EL (cell line): ENCODE data around the gene EPHA4.
A peak's percentile ranks its signal among the peaks of the same experiment; 100 is the strongest.

ENCODE experiments used
- DNase-seq: peaks from one replicate; pipeline ENCODE4 v3.0.0-alpha.2; 2016

The EPHA4 gene

DNA sequence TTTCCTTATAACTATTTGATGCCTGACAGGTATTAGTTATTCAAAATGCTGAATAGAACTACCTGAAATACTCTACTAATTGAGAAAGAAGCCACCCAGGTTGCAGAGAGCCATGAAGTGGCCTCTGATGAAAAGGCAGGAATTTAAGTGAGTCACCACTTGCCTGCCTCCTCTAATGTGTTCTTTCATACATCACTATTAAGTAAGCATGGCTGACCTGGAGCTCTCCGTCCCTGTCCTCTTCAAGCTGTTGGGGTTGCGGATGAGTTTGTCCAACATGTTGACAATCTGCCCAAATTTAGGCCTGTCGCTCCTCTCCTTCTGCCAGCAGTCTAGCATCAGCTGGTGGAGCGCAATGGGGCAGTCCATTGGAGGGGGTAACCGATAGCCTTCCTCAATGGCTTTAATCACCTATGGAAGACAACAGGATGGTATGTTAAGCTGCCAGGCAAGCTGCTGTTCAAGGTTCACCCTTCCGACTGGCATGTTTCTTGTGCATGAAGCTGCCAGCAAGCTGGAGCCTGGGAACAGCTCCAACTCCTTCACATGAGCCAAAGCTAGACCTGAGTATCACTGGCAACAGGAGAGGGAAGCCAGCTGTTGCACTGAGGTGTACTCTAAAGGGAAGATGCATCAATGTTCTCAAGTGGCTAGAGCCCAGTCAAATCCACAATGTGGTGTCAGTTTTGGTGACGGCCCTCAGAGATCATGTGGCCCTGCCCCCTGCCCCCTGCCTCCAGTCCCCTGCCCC is 142.2 kb downstream of the EPHA4 start:
- peak; percentile 21 for DNase-seq

DNA sequence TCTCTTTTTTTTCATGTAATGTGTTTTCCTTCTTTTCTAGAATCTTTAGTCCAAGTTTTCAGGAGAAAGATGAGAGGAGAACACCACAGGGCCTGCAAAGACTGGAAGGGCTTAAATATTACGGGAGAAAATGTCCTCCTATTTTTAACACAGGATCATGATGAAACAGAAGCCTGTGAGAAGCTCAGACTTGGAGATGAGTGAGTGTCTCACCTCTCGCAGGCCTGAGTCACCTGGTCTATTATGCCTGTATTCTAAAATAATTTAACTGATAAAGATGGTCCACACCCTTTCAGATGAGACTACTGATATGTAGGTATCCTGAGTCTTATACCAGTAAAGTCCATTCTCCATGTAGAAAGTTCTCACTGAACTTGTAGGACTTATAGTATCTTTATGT is 143.2 kb downstream of the EPHA4 start:
- DNase-seq = no peak

GRCh38 chr2:221426929-221427328 is 145.2 kb downstream of the EPHA4 start:
- DNase-seq = no peak

GRCh38 chr2:221425891-221426290 is 146.2 kb downstream of the EPHA4 start:
- DNase-seq = no peak

DNA sequence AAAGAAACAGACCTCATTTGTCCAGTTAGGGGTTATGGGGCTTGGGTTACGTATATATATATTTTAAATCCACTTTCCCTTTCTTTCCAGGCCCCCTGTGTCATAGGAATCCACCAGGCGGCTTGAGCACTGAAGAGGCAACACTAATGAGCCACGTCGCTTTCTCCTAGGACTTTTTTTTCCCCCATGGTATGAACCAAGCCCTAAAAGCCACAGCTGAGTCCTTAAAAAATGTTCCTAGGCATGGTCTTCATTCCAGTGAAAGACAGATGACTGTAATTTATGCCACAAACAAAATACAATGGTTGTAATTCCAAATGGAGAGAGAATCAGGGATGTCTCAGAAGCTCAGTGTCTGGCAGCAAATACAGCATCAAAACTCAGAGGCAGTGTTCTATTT is 146.8 kb downstream of the EPHA4 start:
- DNase-seq = no peak

GRCh38 chr2:221423210-221423804 is 148.8 kb downstream of the EPHA4 start:
- DNase-seq = no peak

GRCh38 chr2:221422516-221423209 is 149.4 kb downstream of the EPHA4 start:
- DNase-seq = no peak

- DNase-seq = no peak
Measured at GRCh38 chr2:221420245-221420644, 151.9 kb downstream of the EPHA4 start.

DNA sequence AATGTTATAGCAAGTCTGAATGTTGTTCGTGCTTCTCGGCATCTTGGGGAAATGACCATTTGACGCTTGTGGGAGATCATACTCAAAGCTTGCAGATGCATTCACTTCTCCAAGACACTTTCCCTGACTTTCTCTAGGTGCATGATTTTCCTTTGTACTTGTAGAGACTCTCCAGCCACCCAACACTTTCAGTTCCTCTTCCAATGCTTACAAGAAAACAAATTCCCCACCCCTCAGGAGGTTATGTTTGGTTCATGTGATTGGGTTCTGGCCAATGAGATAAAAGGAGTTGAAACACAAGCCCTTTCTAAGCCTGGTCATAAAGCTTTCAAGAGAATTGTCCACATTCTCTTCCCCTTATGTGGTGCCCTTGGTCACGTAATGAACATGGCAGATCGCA is 156.3 kb downstream of the EPHA4 start:
- DNase-seq = peak; percentile 12

DNA sequence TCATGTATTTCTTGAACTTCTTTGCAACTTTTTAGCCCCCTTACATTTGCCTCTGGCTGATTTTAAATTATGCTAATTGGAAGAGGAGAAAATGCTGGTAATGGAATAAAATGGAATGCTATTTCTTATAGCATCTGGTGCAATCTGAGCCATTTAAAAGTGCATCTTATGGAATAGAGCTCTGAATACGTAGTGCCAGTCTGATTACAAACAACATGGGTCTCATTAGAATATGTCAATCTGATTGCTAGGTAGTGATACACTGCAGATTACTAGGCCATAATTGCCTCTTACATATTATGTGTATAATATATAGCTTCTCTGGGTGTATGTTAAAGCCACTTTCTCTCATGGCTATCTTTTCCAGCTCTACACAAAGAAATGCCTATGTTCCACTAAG is 159.1 kb downstream of the EPHA4 start:
- no peak for DNase-seq

- DNase-seq = no peak
Measured at GRCh38 chr2:221410487-221410886, 161.6 kb downstream of the EPHA4 start.

DNA sequence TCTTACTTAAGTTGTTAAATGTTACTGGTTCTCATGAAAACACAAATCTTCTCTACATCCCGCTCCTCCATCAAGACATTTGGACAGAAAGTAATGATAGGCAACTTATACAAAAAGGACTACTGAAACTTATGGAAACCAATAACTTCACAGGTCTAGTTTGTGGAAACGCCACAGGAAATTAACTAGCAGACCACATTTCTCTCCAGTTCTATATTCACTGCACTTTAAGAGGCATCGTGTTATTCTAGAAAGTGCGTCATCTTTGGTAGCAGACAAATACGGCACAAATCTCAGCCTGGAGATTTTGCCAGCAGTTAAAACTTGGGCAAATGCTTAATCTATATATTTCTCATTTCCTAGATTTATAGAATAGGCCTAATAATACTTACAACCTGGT is 164.3 kb downstream of the EPHA4 start:
- no peak for DNase-seq

GRCh38 chr2:221405521-221405920 is 166.6 kb downstream of the EPHA4 start:
- no peak for DNase-seq

DNA sequence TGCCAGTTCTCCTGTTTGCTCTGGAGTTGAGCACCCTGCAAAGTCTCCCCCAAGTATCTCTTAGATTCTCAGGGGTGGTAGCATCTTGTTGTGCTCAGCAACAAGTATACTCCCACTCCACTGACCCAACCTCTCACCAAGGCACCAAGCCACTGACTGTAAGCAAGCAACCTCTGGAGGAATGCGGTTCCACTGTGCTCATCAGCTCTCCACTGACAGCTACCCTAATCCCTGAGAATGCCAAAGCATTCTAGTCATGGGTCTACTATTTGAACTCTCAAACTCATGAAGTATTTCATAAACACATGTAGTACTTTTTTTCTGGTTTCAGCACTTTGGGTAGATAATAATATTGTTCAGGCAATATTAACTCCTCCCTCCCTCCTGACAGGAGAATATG is 170.0 kb downstream of the EPHA4 start:
- peak; percentile 62 for DNase-seq

GRCh38 chr2:221400411-221400810 is 171.7 kb downstream of the EPHA4 start:
- no peak for DNase-seq

GRCh38 chr2:221399183-221399582 is 172.9 kb downstream of the EPHA4 start:
- DNase-seq = no peak

DNA sequence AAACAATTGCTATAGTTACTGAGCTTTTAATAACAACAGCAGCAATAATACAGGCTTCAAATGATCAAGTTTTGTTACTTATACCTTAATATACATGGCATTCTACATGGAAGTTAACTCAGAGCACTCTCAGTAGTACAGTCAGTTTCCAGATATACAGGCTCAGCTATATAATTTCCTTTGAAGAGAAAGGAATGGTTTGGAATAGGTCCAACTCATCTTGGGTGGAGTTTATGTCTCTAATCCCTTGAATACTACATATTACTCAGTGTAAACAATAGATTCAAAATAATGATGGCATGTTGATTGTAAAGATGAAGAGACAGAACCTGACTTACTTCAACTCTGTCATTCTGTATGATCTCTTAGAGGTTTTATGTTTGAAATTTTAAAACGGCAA is 174.9 kb downstream of the EPHA4 start:
- DNase-seq = peak; percentile 4

DNA sequence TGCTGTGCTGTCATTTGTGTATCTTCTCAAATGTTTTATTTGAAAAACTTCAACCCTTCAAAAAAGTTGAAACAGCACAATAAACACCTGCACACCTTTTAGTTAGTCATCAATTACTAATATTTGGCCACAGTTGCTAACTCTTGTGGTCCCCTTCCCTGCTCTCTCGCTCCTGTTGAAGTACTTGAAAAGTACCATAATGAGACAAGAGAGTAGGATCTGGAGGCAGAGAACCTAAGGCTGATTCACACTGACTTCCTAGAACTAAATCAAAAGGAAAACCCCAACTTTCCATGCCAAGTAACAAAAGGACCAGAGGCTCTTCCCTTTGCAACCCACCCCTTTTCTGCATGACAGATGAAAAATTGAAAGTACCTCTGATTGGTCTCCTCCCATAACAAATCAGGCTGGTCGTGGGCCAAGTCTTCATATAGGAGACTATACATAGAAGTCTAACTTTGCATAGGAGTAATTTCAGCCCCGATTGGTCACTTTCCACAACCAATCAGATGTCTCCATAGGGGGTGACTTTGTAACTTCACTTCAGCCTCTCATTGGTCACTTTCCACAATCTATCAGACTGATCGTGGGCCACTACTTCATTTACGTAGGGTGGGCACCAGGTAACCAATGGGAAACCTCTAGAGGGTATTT is 179.7 kb downstream of the EPHA4 start:
- DNase-seq = no peak

DNA sequence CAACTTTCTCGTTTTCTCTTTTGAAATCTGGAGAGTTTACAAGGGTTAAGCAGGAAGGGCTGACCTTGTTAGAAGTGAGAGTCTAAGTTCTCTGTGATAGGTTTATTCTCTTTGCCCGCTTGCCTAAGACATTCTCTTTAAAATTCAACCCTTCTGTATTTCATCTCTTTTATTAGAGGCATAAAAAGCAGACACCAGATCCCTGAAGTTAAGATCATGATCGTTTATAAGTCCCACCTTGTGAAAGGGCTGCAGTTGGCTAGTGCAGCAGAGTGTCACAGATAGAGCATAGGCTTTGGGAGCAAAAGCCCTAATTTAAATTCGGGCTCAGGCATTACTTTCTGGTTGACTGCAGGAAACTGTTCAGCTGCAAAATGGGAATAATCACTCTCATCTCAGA is 181.2 kb downstream of the EPHA4 start:
- no peak for DNase-seq

DNA sequence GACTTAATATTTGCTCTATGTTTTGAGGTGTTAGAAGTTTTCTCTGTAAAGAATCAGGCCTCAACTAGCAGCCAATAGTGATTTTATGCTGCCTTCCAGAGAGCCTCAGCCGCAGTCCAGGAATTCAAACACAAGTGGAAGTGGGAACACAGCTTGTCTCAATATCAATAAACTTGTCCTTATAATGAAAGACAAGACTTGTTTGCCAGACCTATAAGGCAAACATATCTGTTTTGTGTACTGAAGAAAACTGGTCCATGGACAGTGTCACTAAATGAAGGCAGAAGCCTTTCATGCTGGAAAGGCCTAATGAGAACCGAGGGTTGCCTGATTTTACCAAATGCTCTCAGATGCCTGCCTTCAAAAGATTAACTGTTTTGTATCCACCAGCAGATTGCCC is 182.2 kb downstream of the EPHA4 start:
- DNase-seq = no peak

DNA sequence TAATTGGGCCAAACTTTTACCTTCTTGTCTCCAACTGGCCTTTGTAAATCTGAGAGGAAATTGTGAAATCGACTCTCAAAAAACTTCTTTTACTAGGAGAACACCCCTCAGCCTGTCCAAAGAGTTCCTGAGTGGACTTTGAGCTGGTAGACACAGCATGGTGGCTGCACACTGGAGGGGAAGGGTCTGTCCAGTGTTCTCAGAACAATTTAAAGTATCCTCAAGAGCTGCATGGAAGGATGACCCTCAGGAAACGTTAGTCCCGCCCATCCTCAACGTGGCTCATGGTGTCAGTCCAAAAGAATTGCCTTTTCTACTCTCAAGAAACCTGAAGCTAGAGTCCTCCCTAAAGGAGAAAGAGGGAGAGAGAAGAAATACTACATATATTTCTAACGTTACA is 182.7 kb downstream of the EPHA4 start:
- DNase-seq = no peak

DNA sequence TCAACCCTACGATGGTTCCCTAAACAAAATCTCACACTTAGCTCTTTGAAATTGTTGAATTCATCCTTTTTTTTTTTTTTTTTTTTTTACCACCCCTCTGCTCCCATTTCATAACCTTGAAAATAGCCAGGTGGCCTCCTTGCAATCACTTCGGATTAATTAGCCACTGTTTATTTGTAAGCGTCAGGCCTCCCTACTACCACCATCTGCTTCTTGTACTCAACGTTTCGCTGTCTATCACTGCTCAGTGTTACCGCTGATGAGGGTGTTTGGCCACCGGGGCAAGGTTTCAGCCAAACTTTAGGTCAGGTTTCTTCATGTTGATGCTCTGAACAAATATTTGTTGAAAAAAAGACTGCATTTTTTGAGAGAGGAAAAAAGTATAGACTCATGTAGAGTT is 183.2 kb downstream of the EPHA4 start:
- no peak for DNase-seq

GRCh38 chr2:221385716-221386115 is 186.4 kb downstream of the EPHA4 start:
- no peak for DNase-seq
